K562 (cell line): ENCODE measurements around the gene EPB42. TPM values are rescaled to one million over a fixed set of nuclear protein-coding genes. Genes with fewer than 3 reads are reported as not detected.

Experiments used
- ASH1L ChIP-seq: fragments of 450-650 bp; IDR thresholded peaks from 2 replicates; pipeline ENCODE4 v1.6.1; 2018; ENCODE audit warnings: borderline replicate concordance, mild to moderate bottlenecking, low read depth; ENCODE audit not compliant: partially characterized antibody
- CHD1 ChIP-seq: fragments of 200-600 bp; sonication (generic); IDR thresholded peaks from one replicate; pipeline ENCODE4 v1.6.1; 2012; ENCODE audit warnings: mild to moderate bottlenecking, moderate library complexity, low read length, inconsistent platforms
- DLX4 ChIP-seq: fragments of 250-450 bp; sonication (Bioruptor Pico); IDR thresholded peaks from 2 replicates; pipeline ENCODE4 v1.6.1; 2021; ENCODE audit warnings: mild to moderate bottlenecking
- DPF2 ChIP-seq: fragments of 450-650 bp; IDR thresholded peaks from 2 replicates; pipeline ENCODE4 v1.6.1; 2016
- E2F6 ChIP-seq, 2 experiments: IDR thresholded peaks; 2 replicates each; pipeline ENCODE4 v1.6.1; 2011; ENCODE audit warnings: borderline replicate concordance in 1 of 2, control low read depth in 1 of 2, low read depth in 1 of 2, low read length in 1 of 2, mild to moderate bottlenecking in 1 of 2, mixed read lengths in 1 of 2, moderate library complexity in 1 of 2; ENCODE audit not compliant: insufficient read depth in 1 of 2, insufficient read length in 1 of 2, poor library complexity in 1 of 2, severe bottlenecking in 1 of 2; ENCODE audit errors: extremely low read depth in 1 of 2
- HDAC1 ChIP-seq, 2 experiments: fragments of 450-650 bp; IDR thresholded peaks; 2 replicates each; pipeline ENCODE4 v1.6.1; 2016 to 2017; ENCODE audit warnings: inconsistent platforms in 1 of 2, mild to moderate bottlenecking in 1 of 2, moderate library complexity in 1 of 2
- HIVEP1 ChIP-seq: fragments of 250-450 bp; sonication (Bioruptor Pico); IDR thresholded peaks from 2 replicates; pipeline ENCODE4 v1.4.0; 2020; ENCODE audit warnings: mild to moderate bottlenecking
- L3MBTL2 ChIP-seq: fragments of 450-650 bp; IDR thresholded peaks from 2 replicates; pipeline ENCODE4 v1.6.1; 2016; ENCODE audit warnings: mild to moderate bottlenecking, moderate library complexity
- MAFK ChIP-seq: IDR thresholded peaks from 2 replicates; pipeline ENCODE4 v1.6.1; 2011; ENCODE audit warnings: low read length, improper control_type of control experiment
- MBD1 ChIP-seq: fragments of 250-450 bp; sonication (Bioruptor Pico); IDR thresholded peaks from 2 replicates; pipeline ENCODE4 v1.8.0; 2022; ENCODE audit warnings: inconsistent platforms
- MBD2 ChIP-seq: sonication (generic); IDR thresholded peaks from 2 replicates; pipeline ENCODE4 v1.6.1; 2016; ENCODE audit warnings: low read depth, borderline replicate concordance
- NONO ChIP-seq, 2 experiments: fragments of 200-400 bp in 1 of 2; fragments of 450-650 bp in 1 of 2; formaldehyde crosslinking in 1 of 2; IDR thresholded peaks; 2 replicates each; pipeline ENCODE4 v1.6.1; 2017; ENCODE audit warnings: low read depth in 2 of 2, mild to moderate bottlenecking in 2 of 2, moderate library complexity in 2 of 2, low read length in 1 of 2
- TCF15 ChIP-seq: fragments of 250-450 bp; sonication (Bioruptor Pico); IDR thresholded peaks from 2 replicates; pipeline ENCODE4 v1.8.0; 2022; ENCODE audit warnings: moderate library complexity, mild to moderate bottlenecking, inconsistent platforms
- VEZF1 ChIP-seq: fragments of 200-800 bp; sonication (Bioruptor generic); IDR thresholded peaks from 2 replicates; pipeline ENCODE4 v1.6.1; 2017; ENCODE audit warnings: missing genetic modification characterization, missing compliant biosample characterization
- YBX1 ChIP-seq: fragments of 450-650 bp; IDR thresholded peaks from 2 replicates; pipeline ENCODE4 v1.7.1; 2016; ENCODE audit warnings: mild to moderate bottlenecking
- ZBTB12 ChIP-seq: fragments of 250-450 bp; sonication (Bioruptor Pico); IDR thresholded peaks from 2 replicates; pipeline ENCODE4 v1.4.0; 2020
- ZC3H11A ChIP-seq: IDR thresholded peaks from 2 replicates; pipeline ENCODE4 v1.6.1; 2012; ENCODE audit warnings: low read depth, low read length, improper control_type of control experiment
- ZNF23 ChIP-seq: fragments of 250-450 bp; sonication (Bioruptor Pico); IDR thresholded peaks from 2 replicates; pipeline ENCODE4 v1.4.0; 2020; ENCODE audit warnings: mild to moderate bottlenecking
- ZNF347 ChIP-seq: fragments of 450-650 bp; formaldehyde crosslinking; IDR thresholded peaks from 2 replicates; pipeline ENCODE4 v1.4.0; 2020; ENCODE audit warnings: low read depth, mild to moderate bottlenecking, moderate library complexity
- ZNF41 ChIP-seq: fragments of 250-450 bp; sonication (Bioruptor Pico); conservative IDR thresholded peaks from 2 replicates; pipeline ENCODE4 v1.4.0; 2020; ENCODE audit warnings: mild to moderate bottlenecking
- ZNF445 ChIP-seq: fragments of 250-450 bp; sonication (Bioruptor Pico); IDR thresholded peaks from 2 replicates; pipeline ENCODE4 v1.4.0; 2020; ENCODE audit warnings: low read depth, mild to moderate bottlenecking, moderate library complexity
- polyA plus RNA-seq, 8 experiments: library from polyadenylated mRNA; depleted of rRNA in 4 of 8; stranded (reverse) in 5 of 8; unstranded in 3 of 8; fragments of >200 nt; fragmentation: Nextera tagmentation in 2 of 8; fragmentation: Illumina TruSeq in 1 of 8; extraction: Ambion mirVana in 2 of 8; extraction: Trizol in 1 of 8; gene quantifications; 2 replicates each; pipeline versions ENCODE4 v1.2.1 to v1.2.3, GENCODE V29; 2011 to 2014; ENCODE audit warnings: inconsistent platforms in 1 of 8, missing spikeins in 1 of 8
- total RNA-seq, 7 experiments: library from RNA; depleted of rRNA in 6 of 7; stranded (reverse); fragments of >200 nt in 6 of 7; fragmentation: Illumina TruSeq in 2 of 7; extraction: Trizol in 2 of 7; gene quantifications; 2 replicates each; pipeline versions ENCODE4 v1.2.1 to v1.2.3, GENCODE V29; 2011 to 2021; ENCODE audit warnings: low replicate concordance in 1 of 7

EPB42 gene
- total and polyA plus RNA-seq, 9 of the 15 experiments (the other 6 are each of a cell fraction or from before 2014, with no cell fraction given) = 0.38 to 2.3 (median 1.4) TPM

- TF ChIP-seq ZNF347 (CRISPR knock-in tag) (no peak), DLX4 (CRISPR knock-in tag) (no peak), MBD1 (CRISPR knock-in tag) (no peak), ZC3H11A (no peak), L3MBTL2 (peak; percentile 82), ASH1L (no peak), ZNF41 (CRISPR knock-in tag) (0 out of 2 replicates have a peak, but pooled peaks have one; percentile 39), CHD1 (no peak), ZBTB12 (0 out of 2 replicates have a peak, but pooled peaks have one; percentile 18), YBX1 (no peak), MBD2 (peak; percentile 75; the same call in 1 of the 2 replicates), MAFK (0 out of 2 replicates have a peak, but pooled peaks have one; percentile 1), E2F6 (IDR thresholded peaks at IDR 0.05; ENCODE audit: borderline replicate concordance in 1 of 2, extremely low read depth in 1 of 2, insufficient read depth in 1 of 2, insufficient read length in 1 of 2, low read depth in 1 of 2, low read length in 1 of 2, poor library complexity in 1 of 2, severe bottlenecking in 1 of 2) (peak; percentile 79 to 86), ZNF23 (CRISPR knock-in tag) (no peak), DPF2 (no peak), NONO (IDR thresholded peaks at IDR 0.05; ENCODE audit: low read depth in 2 of 2, low read length in 1 of 2) (peak in 1 of 2 experiments; percentile 71; a peak in 2 of 4 replicates), TCF15 (CRISPR knock-in tag) (no peak), ZNF445 (CRISPR knock-in tag) (no peak), VEZF1 (peak; percentile 89), HIVEP1 (CRISPR knock-in tag) (no peak), HDAC1 (IDR thresholded peaks at IDR 0.05) (peak in 1 of 2 experiments; percentile 86; a peak in 2 of 4 replicates)
These were observed 35.4 kb downstream of the EPB42 start, which contains the start of gene CCNDBP1 (continued) for GRCh38 chr15:43185157-43186002.
